HG03060 (cell line): Measurements from ENCODE around the gene CD180.

Experiments used
- ATAC-seq: cut with Tn5 transposase; IDR thresholded peaks from one replicate; pipeline ENCODE4 v1.9.1; 2021; ENCODE audit warnings: low read depth, moderate number of reproducible peaks; ENCODE audit not compliant: unreplicated experiment

Gene CD180

GRCh38 chr5:67196537-67197059, at the start of gene CD180:
TSS of gene CD180 (minus strand) at chr5:67196799. CDS start at chr5:67196641, 158 bp downstream.
- no peak for ATAC-seq

GRCh38 chr5:67246108-67246507, 49.5 kb upstream of the CD180 start:
- ATAC-seq, result no peak

- ATAC-seq, result no peak
Measured at GRCh38 chr5:67245259-67245846, 48.8 kb upstream of the CD180 start.

- no peak for ATAC-seq
Measured at GRCh38 chr5:67244345-67244793, 47.8 kb upstream of the CD180 start.

- no peak for ATAC-seq
Measured at GRCh38 chr5:67243944-67244343, 47.3 kb upstream of the CD180 start.

- ATAC-seq, result no peak
Measured at GRCh38 chr5:67243349-67243748, 46.8 kb upstream of the CD180 start.

- no peak for ATAC-seq
Measured at GRCh38 chr5:67241326-67241725, 44.7 kb upstream of the CD180 start.

- ATAC-seq, result no peak
Measured at GRCh38 chr5:67240846-67241245, 44.2 kb upstream of the CD180 start.

GRCh38 chr5:67240065-67240464, 43.5 kb upstream of the CD180 start:
- ATAC-seq, result no peak

- ATAC-seq, result no peak
Measured at GRCh38 chr5:67238191-67238590, 41.6 kb upstream of the CD180 start.

- ATAC-seq, result no peak
Measured at GRCh38 chr5:67235399-67236110, 39.0 kb upstream of the CD180 start.

- ATAC-seq, result no peak
Measured at GRCh38 chr5:67234671-67235176, 38.1 kb upstream of the CD180 start.

- ATAC-seq, result no peak
Measured at GRCh38 chr5:67233075-67233474, 36.5 kb upstream of the CD180 start.

GRCh38 chr5:67223211-67223610, 26.6 kb upstream of the CD180 start:
- ATAC-seq, result no peak

GRCh38 chr5:67222243-67223025, 25.8 kb upstream of the CD180 start:
- ATAC-seq, result peak; percentile 30

GRCh38 chr5:67221487-67222242, 25.1 kb upstream of the CD180 start:
- ATAC-seq, result peak; percentile 74

- no peak for ATAC-seq
Measured at GRCh38 chr5:67216564-67216963, 20.0 kb upstream of the CD180 start.

- peak; percentile 100 for ATAC-seq
Measured at GRCh38 chr5:67215519-67216471, 19.2 kb upstream of the CD180 start.
